Astrocyte (in vitro differentiated cells and primary cell): Measurements from ENCODE around the gene LRRC36.

Experiments
- EZH2 ChIP-seq: IDR thresholded peaks from 2 replicates; pipeline ENCODE4 v1.6.1; 2012; ENCODE audit warnings: mild to moderate bottlenecking, low read length, inconsistent platforms; ENCODE audit not compliant: insufficient read depth
- TF ChIP-seq, protein P1 (sequence below): IDR thresholded peaks from 2 replicates; pipeline ENCODE4 v1.5.1; 2011; ENCODE audit warnings: low read depth, mild to moderate bottlenecking, inconsistent platforms, low read length, moderate library complexity; ENCODE audit not compliant: insufficient read depth

DNA sequence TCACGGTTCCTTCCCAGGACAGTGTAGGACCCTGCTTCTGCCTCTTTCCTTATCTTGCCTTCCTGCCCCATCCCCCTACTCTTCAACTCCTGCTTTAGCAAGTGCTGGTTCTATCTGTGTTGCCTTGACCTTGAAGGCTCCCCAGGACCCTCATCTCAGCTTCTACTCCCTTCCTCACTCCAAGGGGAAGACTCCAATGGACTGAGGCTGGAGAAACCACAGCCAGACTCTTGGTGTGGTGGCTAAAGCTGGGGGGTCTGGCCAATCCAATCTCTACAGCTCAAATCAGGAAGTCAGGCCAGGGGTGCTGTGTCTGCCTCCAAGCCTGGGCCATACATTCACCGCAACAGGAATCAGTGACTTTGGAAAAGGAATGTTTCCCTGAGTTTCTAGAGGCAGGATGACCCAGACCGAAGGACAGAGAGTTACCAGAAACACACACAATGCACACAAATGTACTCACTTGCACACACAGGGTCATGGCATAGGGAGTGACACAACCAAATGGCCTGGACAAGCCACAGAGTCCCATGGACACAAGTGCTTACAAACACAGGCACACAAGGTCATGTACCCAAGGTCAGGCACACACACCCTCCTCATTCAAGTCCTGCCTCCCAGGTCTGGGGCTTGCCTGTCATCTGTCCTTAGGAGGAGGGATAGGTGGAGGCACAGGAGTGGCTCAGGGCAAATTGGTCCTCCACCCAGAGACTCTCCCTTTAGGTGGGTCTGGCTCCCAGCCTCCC, 102.6 kb downstream of the LRRC36 start:
- TF ChIP-seq, protein P1, sequence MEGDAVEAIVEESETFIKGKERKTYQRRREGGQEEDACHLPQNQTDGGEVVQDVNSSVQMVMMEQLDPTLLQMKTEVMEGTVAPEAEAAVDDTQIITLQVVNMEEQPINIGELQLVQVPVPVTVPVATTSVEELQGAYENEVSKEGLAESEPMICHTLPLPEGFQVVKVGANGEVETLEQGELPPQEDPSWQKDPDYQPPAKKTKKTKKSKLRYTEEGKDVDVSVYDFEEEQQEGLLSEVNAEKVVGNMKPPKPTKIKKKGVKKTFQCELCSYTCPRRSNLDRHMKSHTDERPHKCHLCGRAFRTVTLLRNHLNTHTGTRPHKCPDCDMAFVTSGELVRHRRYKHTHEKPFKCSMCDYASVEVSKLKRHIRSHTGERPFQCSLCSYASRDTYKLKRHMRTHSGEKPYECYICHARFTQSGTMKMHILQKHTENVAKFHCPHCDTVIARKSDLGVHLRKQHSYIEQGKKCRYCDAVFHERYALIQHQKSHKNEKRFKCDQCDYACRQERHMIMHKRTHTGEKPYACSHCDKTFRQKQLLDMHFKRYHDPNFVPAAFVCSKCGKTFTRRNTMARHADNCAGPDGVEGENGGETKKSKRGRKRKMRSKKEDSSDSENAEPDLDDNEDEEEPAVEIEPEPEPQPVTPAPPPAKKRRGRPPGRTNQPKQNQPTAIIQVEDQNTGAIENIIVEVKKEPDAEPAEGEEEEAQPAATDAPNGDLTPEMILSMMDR, result no peak
- no peak for TF ChIP-seq EZH2
